Suprapubic skin (tissue), 4 donors: Measurements from ENCODE around the gene USP3. TPM values are rescaled to one million over a fixed set of nuclear protein-coding genes. Genes with fewer than 3 reads are reported as not detected.

ENCODE experiments used
- DNase-seq, 2 donors: peaks; one replicate each; pipeline ENCODE4 v3.0.0-alpha.2; 2019; ENCODE audit warnings: low spot score in 2 of 2
- H3K27ac ChIP-seq: fragments of 200-600 bp; sonication (generic); one replicate; pipeline ENCODE4 v1.5.1; 2019
- H3K27me3 ChIP-seq: fragments of 200-600 bp; sonication (generic); one replicate; pipeline ENCODE4 v1.5.1; 2019
- H3K36me3 ChIP-seq: fragments of 200-600 bp; sonication (generic); one replicate; pipeline ENCODE4 v1.5.1; 2019
- H3K4me1 ChIP-seq: fragments of 200-600 bp; sonication (generic); one replicate; pipeline ENCODE4 v1.5.1; 2019
- H3K4me3 ChIP-seq: fragments of 200-600 bp; sonication (generic); one replicate; pipeline ENCODE4 v1.5.1; 2019; ENCODE audit warnings: mild to moderate bottlenecking
- H3K9me3 ChIP-seq: fragments of 200-600 bp; sonication (generic); one replicate; pipeline ENCODE4 v1.5.1; 2019
- CTCF ChIP-seq, 2 donors: fragments of 200-600 bp in 1 of 2; fragments of 450-650 bp in 1 of 2; sonication (generic) in 1 of 2; IDR thresholded peaks; one replicate each; pipeline ENCODE4 v1.5.1; 2016 to 2019; ENCODE audit warnings: antibody characterized with exemption in 2 of 2, mild to moderate bottlenecking in 1 of 2, moderate library complexity in 1 of 2
- EP300 ChIP-seq: sonication (generic); formaldehyde crosslinking; IDR thresholded peaks from one replicate; pipeline ENCODE4 v1.6.1; 2017; ENCODE audit warnings: antibody characterized with exemption
- POLR2A ChIP-seq, 2 donors: fragments of 450-650 bp; IDR thresholded peaks; one replicate each; pipeline ENCODE4 v1.6.1; 2017; ENCODE audit warnings: antibody characterized with exemption in 2 of 2, mild to moderate bottlenecking in 2 of 2, moderate library complexity in 2 of 2
- POLR2AphosphoS5 ChIP-seq, 3 donors: sonication (generic); formaldehyde crosslinking; IDR thresholded peaks; one replicate each; pipeline ENCODE4 v1.6.1; 2017; ENCODE audit warnings: antibody characterized with exemption in 3 of 3
- WGBS: methylation state at CpG from one replicate; pipeline ENCODE4 v1.1.5; 2018; 5-methylcytosine and 5-hydroxymethylcytosine counted together
- total RNA-seq, 4 donors: library from RNA; depleted of rRNA; stranded (reverse); fragments of >200 nt; gene quantifications; one replicate each; pipeline ENCODE4 v1.1.0, GENCODE V29; 2016

The USP3 gene
- total RNA-seq, 4 donors from 2014 or later = 43.2 to 105 (median 48.0) TPM

DNA sequence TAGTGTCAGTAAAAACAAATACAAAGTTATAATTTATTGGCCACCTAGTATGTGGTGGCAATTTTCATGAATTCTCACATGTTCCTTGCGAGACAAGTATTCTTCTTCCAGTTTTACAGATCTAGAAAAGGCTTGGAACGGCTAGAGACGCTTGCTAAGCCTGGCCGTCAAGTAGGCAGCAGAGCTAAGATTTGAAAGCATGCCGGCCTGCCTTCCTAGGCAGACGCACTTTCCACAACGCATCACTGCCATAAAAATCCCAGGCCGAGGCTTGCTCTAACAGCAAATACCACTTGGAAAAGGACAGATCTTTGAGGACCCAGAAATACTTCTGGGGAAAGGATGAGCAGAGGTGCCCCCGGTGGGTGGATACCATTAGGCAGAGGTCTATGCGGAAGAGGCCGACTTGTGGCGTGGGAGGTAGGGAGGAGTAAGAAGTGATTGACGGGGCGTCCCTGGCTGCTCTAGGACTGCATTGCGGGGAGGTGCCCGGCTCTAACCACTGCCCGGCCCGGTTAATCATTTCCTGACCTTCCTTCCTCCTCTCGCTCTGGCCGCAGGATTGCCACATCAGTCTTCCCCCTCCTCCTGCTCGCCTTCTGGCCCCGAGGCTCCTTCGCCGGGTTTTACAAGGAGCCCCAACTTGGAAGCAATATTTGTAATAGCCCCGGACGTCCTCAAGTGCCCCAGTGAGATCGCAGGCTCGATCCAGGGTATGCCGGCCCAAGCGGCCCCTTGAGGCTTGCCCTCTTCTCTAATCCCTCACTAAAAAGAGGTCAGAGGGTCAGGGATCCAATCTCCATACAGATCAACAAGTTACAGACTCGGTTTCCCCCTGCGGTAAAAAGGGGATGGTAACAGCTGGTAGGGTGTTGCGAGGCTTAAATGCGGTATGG is 1.3 kb upstream of the USP3 start:
- H3K27me3 ChIP-seq = no peaks in the 10 kb centered on the region
- WGBS = 38% methylated on average over 32 of the region's 34 CpGs
- peaks cover 60% of the 10 kb centered on the region for H3K4me1 ChIP-seq

GRCh38 chr15:63503739-63504246 is 600 bp upstream of the USP3 start:
- peak overlapping the region; percentile 90 for H3K4me3 ChIP-seq
- H3K27me3 ChIP-seq = no peaks in the 10 kb centered on the region
- H3K9me3 ChIP-seq = no peaks in the 10 kb centered on the region
- H3K4me1 ChIP-seq = peaks cover 66% of the 10 kb centered on the region
- H3K27ac ChIP-seq = peak overlapping the region; percentile 96
- no peaks in the 10 kb centered on the region for H3K36me3 ChIP-seq
- 0% methylated on average over 9 of the region's 28 CpGs for WGBS
- no peak for DNase-seq
- TF ChIP-seq POLR2AphosphoS5 (IDR thresholded peaks at IDR 0.05) (no peak), CTCF (IDR thresholded peaks at IDR 0.05) (no peak), POLR2A (IDR thresholded peaks at IDR 0.05) (peak in 1 of 2 donors; percentile 20), EP300 (no peak)

More for the DNA sequence above, 1.3 kb upstream of the USP3 start:
- TF ChIP-seq POLR2A (IDR thresholded peaks at IDR 0.05) = peak in 1 of 2 donors; percentile 74
- no peak for TF ChIP-seq EP300
- peak in 2 of 3 donors; percentile 45 to 81 for TF ChIP-seq POLR2AphosphoS5 (IDR thresholded peaks at IDR 0.05)
- no peak for TF ChIP-seq CTCF (IDR thresholded peaks at IDR 0.05)
- Histone ChIP-seq H3K4me3 (peak overlapping the region; percentile 90), H3K27ac (peak overlapping the region; percentile 96), H3K36me3 (no peaks in the 10 kb centered on the region), H3K9me3 (no peaks in the 10 kb centered on the region)
- DNase-seq = peak; percentile 96

DNA sequence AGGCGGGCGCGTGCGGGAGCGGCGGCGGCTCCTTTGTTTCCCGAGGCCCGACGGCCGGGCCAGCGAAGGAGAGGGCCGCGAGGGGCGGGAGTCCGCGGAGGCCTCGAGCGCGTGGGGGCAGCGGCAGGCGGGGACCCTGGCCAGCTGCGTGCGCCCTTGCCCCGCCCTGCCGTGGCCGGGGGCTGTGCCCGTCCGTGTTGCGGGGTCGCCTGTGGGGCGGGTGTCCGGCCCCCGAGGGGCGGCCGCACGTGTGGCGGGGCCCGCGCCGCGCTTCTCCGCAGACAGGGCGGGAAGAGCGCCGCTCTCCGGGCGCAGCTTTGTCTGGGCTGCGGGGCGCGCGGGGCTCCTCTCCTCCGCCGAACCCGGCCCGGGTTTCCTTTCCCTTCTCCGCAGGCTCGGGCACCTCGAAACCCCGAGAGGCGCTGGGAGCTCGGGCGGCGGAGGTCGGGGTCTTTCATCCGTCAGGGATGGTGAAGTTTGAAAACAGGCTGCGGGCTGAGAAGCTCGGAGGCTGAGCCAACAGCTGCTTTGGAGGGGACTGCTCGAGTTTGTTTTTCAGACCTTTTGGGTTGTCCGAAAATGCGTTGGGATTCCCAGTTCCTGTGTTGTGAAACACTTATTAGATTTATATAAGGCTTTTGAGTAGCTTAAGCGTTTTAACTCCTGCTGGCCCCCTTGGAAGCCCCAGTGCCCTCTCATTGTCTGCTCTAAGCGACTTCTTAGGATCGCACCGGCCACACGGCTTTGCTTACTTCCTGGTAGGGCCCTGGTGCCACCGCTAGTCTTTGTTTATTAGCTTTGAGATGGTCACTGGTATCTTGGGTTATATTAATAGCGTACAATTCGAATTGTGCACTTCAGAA is 817 bp downstream of the USP3 start:
- DNase-seq = peak in 1 of 2 donors; percentile 81
- TF ChIP-seq POLR2A (IDR thresholded peaks at IDR 0.05) (peak in 1 of 2 donors; percentile 7), POLR2AphosphoS5 (IDR thresholded peaks at IDR 0.05) (no peak), EP300 (no peak), CTCF (IDR thresholded peaks at IDR 0.05) (peak in 1 of 2 donors; percentile 13)
- peaks cover 78% of the 10 kb centered on the region for H3K4me1 ChIP-seq
- peak overlapping the region; percentile 96 for H3K27ac ChIP-seq
- no peaks in the 10 kb centered on the region for H3K36me3 ChIP-seq
- WGBS = 0% methylated on average over 43 of the region's 79 CpGs
- H3K9me3 ChIP-seq = no peaks in the 10 kb centered on the region
- H3K27me3 ChIP-seq = no peaks in the 10 kb centered on the region
- H3K4me3 ChIP-seq = peak overlapping the region; percentile 90

- H3K36me3 ChIP-seq = no peaks in the 10 kb centered on the region
- H3K4me3 ChIP-seq = peak overlapping the region; percentile 90
- 9% methylated on average over 8 of the region's 8 CpGs for WGBS
- no peak for DNase-seq
- peaks cover 81% of the 10 kb centered on the region for H3K4me1 ChIP-seq
- no peaks in the 10 kb centered on the region for H3K27me3 ChIP-seq
- TF ChIP-seq POLR2AphosphoS5 (IDR thresholded peaks at IDR 0.05) (no peak), EP300 (no peak), POLR2A (IDR thresholded peaks at IDR 0.05) (no peak), CTCF (IDR thresholded peaks at IDR 0.05) (no peak)
- H3K9me3 ChIP-seq = no peaks in the 10 kb centered on the region
- H3K27ac ChIP-seq = peak overlapping the region; percentile 96
These were observed 1.4 kb downstream of the USP3 start for GRCh38 chr15:63505842-63506222.
